Measurements from ENCODE around the gene MCMBP.
"Not testable (repeated sequence)": the region's sequence is repeated elsewhere in the genome, so short reads cannot be mapped to it uniquely, and the experiment has no call there.

The MCMBP gene

GRCh38 chr10:119872860-119873681 is 428 bp upstream of the MCMBP start:
- DNase-seq, result peak; percentile 88

DNA sequence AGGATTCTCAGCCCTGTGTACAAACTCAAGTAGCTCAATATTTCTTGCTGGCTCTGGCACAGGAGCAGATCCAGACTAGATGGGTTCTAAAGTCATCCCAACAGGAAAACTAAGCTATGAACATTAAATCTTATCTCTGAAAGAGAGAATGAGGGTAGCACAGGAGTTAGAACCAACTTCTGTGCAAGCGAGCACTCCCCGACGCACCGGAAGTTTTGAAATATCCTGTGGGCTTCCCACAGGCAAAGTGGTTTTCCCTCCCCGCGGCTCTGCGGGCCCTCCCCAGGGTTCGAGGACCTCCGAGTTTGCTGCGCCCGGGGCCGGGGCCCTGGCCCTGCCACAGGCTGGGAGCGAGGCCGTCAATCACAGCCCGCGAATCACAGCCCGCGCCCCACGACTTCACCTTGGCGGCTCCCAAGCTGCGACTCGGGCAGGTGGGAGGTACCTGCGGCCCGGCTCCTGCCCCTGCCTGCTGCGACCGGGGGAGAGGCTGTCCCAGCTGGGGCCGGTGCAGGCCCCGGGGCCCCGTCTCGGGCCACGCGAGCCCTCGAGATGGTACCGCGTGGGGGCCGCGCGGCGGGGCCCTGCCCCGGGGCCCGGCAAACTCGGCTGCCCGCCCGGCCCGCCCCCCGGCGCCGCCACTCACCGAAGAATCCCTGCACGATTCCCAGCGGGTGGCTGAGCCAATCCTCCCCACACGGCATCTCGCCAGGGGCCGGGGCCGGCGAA is 598 bp downstream of the MCMBP start:
- DNase-seq, result peak; percentile 51

- DNase-seq, result not testable (repeated sequence)
These were observed 3.2 kb downstream of the MCMBP start for GRCh38 chr10:119869398-119869797.

DNA sequence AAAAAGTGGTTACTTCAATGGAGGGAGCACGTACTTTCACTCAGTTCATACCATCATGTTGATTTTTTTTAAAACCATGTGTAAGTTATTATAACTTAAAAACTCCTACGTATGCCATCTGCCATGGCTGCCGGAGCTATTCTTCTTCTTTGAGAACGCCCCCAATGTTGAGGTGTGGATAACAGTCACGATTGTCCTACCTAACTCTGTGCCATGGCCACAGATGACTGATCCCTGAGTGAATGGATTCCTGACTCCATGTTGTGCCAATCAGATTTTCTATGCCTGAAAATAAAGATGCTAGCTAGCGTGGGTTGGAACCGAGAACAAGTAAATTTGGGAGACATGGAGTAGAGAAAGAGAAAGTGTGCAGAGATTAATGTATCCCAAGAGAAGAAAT is 5.3 kb downstream of the MCMBP start:
- no peak for DNase-seq

DNA sequence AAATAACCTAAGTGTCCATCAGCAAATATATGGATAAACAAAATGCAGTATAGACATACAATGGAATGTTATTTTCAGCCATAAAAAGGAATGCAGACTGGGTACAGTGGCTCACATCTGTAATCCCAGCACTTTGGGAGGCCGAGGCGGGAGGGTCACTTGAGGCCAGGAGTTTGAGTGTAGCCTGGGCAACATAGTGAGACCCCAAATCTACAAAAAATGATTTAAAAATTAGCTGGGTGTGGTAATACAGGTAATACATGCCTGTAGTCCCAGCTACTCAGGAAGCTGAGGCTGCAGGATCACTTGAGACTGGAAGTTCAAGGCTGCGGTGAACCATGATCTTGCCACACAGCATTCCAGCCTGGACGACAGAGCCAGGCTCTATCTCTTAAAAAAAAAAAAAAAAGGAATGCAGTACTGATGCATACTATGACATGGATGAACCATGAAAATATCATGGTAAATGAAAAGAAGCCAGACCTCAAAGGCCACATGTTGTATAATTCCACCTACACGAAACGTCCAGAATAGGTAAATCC is 6.9 kb downstream of the MCMBP start:
- DNase-seq, result no peak

DNA sequence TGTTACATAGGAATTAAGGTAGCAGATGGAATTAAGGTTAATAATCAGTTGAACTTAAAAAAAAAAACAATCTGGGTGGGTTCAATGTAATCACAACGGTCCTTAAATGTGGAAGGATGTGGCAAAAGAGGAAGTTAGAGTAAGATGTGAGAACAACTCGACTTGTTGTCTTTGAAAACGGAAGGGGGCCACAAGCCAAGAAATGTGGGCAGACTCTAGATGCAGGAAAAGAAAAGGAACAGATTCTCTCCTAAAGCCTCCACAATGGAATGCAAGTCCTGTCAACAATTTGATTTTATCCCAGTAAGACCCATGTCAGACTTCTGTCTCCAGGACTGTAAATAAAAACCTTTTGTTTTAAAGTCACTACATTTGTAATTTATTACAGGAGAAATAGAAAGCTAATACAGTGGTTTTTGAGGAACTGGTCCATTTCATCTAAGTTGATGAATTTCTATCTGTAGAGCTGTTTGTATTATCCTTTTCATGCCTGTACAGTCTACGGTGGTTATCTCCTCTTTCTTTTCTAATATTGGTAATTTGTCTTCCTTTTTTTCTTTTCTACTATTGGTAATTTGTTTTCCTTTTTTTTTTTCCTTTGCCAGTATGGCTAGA is 8.6 kb downstream of the MCMBP start:
- DNase-seq, result no peak

DNA sequence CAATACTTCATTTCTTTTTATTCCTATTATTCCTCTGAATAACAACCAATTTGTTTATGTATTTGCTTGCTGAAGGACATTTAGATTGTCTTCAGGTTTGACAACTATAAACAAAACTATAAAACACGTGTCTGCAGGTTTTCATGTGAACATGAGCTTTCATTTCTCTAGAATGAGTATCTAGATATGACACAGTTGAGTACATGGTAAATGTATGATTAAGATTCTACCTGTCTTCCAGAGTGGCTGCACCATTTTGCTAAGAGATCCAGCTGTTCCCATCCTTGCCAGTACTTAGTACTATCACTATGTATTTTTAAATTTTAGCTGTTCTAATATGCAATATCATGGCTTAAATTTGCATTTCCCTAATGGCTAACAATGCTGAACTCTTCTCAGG is 10.1 kb downstream of the MCMBP start:
- no peak for DNase-seq

DNA sequence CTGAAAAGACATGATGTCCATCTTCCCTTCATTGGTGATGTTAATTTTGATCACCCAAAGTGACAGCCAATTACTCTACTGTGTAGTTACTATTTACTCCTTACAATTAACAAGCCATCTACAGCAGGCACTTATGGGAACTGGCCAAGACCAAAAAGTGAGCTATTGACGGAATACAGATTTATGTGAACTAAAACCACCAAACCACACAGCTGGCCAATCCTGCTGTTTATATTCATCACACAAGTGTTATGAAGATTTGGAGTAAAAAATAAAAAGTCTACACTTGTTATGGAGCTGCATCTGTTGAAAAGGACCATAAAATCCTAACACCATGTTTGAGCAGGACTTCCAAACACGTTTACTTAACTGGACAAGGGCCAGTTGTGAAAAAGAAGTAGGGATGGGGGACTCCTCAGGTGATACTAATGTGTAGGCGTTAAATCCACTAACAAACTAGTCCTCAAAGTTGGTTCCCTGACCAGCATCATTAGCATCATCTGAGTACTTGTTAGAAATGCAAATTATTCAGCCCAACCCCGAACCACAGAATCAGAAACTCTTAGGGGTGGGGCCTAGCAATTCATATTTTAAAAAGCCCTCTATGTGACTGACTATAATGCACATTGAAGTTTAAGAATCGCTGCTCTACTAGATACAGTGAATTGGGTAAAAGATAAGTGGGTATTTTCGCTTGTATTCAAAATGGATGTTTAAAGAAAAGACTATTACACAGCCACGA is 11.6 kb downstream of the MCMBP start:
- no peak for DNase-seq

GRCh38 chr10:119859420-119860258 is 13.0 kb downstream of the MCMBP start:
- DNase-seq, result peak; percentile 46

DNA sequence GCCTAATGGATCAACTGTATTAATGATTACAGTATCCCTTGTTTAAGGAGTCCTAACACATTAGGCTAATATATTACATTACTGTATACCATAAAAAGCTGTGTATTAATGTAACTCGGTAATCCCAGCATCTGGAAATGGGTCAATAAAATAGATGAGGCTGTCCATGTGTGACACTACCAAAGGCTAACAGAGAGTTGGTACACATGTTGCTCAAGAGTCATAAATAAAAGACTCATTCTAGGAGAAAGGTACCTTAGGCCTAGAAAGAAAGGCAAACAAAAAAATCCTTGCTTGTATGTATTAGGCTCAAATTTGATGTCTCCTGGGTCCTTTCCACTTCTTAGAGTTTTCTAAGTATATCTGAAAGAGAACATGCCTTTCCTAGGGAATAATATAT is 14.6 kb downstream of the MCMBP start:
- no peak for DNase-seq

- no peak for DNase-seq
These were observed 19.1 kb downstream of the MCMBP start for GRCh38 chr10:119853574-119853973.

DNA sequence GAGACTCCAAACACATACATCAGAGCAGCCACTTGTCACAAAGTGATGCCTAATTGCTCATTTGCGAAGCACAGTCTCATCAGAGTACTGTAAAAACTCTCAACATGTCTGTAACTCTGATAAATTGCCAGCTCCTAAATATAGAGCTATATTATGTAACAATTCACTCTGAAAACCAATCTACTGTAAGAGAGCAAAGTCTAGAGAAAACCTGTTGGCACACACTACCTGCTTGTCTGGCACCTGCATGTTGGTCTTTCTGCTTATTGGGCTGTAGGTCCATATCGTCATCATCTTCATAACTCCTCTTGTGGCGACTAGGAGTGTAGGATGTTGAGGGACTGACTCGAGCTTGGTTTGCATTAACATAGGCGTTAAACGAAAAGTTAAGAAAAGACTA is 19.8 kb downstream of the MCMBP start:
- no peak for DNase-seq

DNA sequence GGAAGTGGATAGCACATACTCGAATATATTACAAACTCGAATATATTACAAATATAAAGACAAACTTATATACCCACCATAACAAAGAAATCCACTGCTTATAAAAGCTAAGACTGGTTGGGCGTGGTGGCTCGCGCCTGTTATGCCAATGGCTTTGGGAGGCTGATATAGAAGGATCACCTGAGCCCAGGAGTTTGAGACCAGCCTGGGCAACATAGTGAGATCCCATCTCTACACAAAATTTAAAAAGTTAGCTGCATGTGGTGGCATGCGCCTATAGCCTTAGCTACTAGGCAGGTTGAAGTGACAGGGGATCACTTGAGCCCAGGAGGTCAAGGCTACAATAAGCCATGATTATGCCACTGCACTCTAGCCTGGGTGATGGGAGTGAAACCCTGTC is 20.4 kb downstream of the MCMBP start:
- DNase-seq, result no peak

GRCh38 chr10:119849944-119850343 is 22.7 kb downstream of the MCMBP start:
- DNase-seq, result peak; percentile 25

GRCh38 chr10:119849031-119849789 is 23.4 kb downstream of the MCMBP start:
- DNase-seq, result peak; percentile 90

- DNase-seq, result no peak
These were observed 27.0 kb downstream of the MCMBP start for GRCh38 chr10:119845656-119846055.

DNA sequence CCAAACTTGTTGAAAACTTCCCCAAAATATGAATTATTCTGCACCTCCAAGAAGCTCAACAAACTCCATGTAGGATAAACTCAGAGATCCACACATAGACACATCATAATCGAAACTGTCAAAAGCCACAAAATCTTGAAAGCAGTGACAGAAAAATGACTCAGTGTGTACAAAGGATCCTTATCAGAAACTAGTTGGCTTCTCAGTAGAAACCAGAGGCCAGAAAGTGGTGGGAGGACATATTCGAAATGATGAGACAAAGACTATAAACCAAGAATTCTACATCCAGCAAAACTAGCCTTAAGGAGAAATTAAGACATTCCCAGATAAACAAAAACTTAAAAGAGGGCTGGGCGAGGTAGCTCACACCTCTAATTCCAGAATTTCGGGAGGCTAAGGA is 38.5 kb downstream of the MCMBP start:
- DNase-seq, result peak; percentile 6

DNA sequence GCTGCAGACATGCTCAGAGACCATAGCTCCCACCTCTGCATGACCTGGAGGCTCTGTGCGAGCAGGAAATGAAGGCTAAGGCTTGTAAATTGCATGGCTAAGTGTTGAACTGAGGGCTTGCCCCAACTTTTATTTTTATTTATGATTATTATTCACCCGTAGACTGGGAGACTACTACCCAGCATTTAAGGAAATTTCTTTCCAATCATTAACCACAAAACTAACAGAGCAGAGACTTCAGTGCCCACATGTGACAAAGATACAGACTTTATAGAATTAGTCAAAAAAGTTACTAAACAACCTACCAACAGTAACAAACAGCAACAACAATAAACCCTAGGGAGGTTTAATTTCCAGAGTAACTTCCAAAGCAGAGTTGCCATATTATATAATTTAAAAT is 39.7 kb downstream of the MCMBP start:
- no peak for DNase-seq

GRCh38 chr10:119831656-119832055 is 41.0 kb downstream of the MCMBP start:
- no peak for DNase-seq

DNA sequence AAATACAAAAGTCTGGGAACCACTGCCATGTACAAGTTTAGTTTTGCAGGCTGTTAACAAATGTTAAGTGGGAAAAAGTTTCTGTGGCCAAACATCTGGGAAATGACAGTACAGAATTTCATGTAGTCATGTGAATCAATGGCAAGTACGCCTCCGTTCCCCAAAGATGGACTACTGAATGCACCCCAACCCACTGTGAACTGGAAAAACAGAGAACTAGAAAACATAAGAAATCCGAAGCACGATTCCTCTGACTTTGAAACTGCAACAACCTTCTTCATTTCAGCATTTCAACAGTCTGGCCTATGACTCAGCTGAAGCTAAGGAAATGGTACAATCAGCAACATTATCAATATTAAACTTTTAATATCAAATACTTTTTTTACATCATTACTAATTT is 41.8 kb downstream of the MCMBP start:
- no peak for DNase-seq

DNA sequence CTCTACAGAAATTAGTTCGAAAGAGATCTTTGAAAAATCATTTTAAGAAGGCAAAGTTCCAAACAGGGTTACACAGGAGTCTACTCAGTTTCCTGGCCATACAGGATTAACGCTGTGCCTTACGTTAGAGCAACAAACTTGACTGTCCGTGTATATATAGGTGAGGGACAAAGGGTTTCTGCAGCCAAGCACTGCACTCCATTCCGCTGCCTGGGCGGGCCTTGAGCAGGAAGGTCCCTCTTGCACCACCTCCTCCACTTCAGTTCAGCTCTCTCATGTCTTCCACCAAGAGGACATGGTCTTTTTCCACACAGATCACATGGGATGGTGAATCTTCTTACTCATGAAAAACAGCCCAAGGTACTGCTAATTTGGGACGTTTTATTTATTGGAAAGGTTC is 43.2 kb downstream of the MCMBP start:
- DNase-seq, result no peak
